Skeletal muscle tissue (tissue), 4 donors: ENCODE results near the gene KRT73. TPM values are rescaled to one million over a fixed set of nuclear protein-coding genes. Genes with fewer than 3 reads are reported as not detected.

ENCODE experiments used
- H3K27ac ChIP-seq: one replicate; pipeline ENCODE4 v1.7.0; 2013; ENCODE audit warnings: mild to moderate bottlenecking, low read depth, low read length, inconsistent platforms
- H3K27me3 ChIP-seq, 3 donors: one replicate each; pipeline ENCODE4 v1.7.0; 2013; ENCODE audit warnings: low read length in 3 of 3; ENCODE audit not compliant: control insufficient read depth in 3 of 3, insufficient read depth in 3 of 3
- H3K36me3 ChIP-seq, 3 donors: one replicate each; pipeline ENCODE4 v1.7.0; 2013; ENCODE audit warnings: low read length in 3 of 3; ENCODE audit not compliant: control insufficient read depth in 3 of 3, insufficient read depth in 3 of 3
- H3K4me1 ChIP-seq, 3 donors: one replicate each; pipeline ENCODE4 v1.7.0; 2013; ENCODE audit warnings: low read length in 3 of 3, mild to moderate bottlenecking in 3 of 3; ENCODE audit not compliant: control insufficient read depth in 3 of 3, insufficient read depth in 3 of 3
- H3K4me3 ChIP-seq, 3 donors: one replicate each; pipeline ENCODE4 v1.7.0; 2013; ENCODE audit warnings: low read length in 3 of 3
- H3K9ac ChIP-seq, 3 donors: one replicate each; pipeline ENCODE4 v1.7.0; 2013; ENCODE audit warnings: low read length in 3 of 3, mild to moderate bottlenecking in 3 of 3, moderate library complexity in 2 of 3, low read depth in 1 of 3
- H3K9me3 ChIP-seq, 3 donors: one replicate each; pipeline ENCODE4 v1.7.0; 2013; ENCODE audit warnings: low read length in 3 of 3; ENCODE audit not compliant: control insufficient read depth in 3 of 3
- total RNA-seq: library from RNA; depleted of rRNA; stranded (reverse); fragments of >200 nt; gene quantifications from one replicate; pipeline ENCODE4 v1.2.3, GENCODE V29; 2014
- donor health status: Osteomylitis.

KRT73 gene
- total RNA-seq, 1 donor from 2014 or later = under 0.01 TPM

DNA sequence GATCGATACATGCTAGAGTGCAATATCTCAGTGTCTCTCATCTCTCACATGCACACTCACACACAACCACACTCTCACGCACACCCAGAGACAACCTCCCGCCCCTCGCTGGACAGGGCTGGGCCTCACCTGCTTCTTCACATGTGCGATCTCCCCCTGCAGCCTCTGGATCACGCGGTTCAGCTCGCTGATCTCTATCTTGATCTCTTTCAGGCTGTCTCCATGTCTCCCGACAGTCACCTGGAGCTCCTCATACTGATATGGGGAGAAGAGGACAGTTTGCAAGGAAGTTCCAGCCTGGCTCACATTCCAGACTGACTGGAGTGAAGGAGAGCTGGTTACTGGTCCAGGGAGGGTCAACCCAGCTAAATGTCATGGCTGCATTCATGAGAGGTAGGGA, 29.2 kb upstream of the KRT73 start:
- no peak overlapping the region for H3K27ac ChIP-seq
- H3K4me3 ChIP-seq = no peak overlapping the region
- peaks cover 0 to 4% (median 3%) of the 10 kb centered on the region in 3 donors for H3K4me1 ChIP-seq
- peaks cover 6 to 16% (median 12%) of the 10 kb centered on the region in 3 donors for H3K27me3 ChIP-seq
- no peak overlapping the region for H3K9ac ChIP-seq
- no peaks in the 10 kb centered on the region for H3K36me3 ChIP-seq
- H3K9me3 ChIP-seq = no peaks in the 10 kb centered on the region

DNA sequence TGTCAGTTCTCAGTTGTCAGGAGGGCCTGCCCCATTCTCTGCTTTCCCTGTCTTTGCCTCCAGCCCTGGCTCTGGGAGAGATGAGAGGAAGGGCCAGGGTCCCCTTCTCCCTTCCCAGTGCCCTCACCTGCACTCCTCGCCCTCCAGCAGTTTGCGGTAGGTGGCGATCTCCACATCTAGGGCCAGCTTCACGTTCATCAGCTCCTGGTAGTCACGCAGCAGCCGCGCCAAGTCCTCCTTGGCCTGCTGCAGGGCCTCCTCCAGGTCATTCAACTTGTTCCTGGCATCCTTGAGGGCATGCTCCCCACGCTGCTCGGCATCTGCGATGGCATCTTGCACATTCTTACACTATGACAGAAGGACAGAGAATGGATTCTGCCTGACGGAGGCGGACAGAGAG, 28.3 kb upstream of the KRT73 start:
- Histone ChIP-seq H3K27ac (no peak overlapping the region), H3K4me1 (peaks cover 0 to 4% (median 3%) of the 10 kb centered on the region in 3 donors), H3K9ac (no peak overlapping the region), H3K4me3 (no peak overlapping the region), H3K9me3 (no peaks in the 10 kb centered on the region), H3K36me3 (no peaks in the 10 kb centered on the region), H3K27me3 (peaks cover 4 to 15% (median 6%) of the 10 kb centered on the region in 3 donors)

DNA sequence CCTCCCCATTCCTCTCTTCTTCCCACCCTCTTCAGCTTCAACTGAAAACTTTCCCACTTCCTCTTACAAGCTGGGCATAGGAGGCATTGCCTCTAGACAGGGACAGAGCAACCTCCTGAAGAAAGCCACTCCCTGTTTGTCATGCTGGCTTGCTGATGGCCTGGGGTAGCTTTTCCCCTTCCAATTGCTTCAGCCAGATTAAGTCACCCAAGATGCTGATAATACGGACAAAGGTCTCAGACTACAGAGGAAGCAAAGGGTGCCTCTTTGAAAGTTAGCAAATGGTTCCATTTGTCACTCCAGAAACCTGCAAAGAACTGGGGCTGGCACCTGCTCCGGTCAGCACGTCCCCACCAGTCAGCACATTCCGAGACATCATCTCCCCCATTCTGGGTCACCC, 27.6 kb upstream of the KRT73 start:
- Histone ChIP-seq H3K9ac (no peak overlapping the region), H3K4me3 (no peak overlapping the region), H3K36me3 (no peaks in the 10 kb centered on the region), H3K9me3 (no peaks in the 10 kb centered on the region), H3K4me1 (peaks cover 0 to 4% (median 3%) of the 10 kb centered on the region in 3 donors), H3K27me3 (peaks cover 5 to 15% (median 6%) of the 10 kb centered on the region in 3 donors), H3K27ac (no peak overlapping the region)

DNA sequence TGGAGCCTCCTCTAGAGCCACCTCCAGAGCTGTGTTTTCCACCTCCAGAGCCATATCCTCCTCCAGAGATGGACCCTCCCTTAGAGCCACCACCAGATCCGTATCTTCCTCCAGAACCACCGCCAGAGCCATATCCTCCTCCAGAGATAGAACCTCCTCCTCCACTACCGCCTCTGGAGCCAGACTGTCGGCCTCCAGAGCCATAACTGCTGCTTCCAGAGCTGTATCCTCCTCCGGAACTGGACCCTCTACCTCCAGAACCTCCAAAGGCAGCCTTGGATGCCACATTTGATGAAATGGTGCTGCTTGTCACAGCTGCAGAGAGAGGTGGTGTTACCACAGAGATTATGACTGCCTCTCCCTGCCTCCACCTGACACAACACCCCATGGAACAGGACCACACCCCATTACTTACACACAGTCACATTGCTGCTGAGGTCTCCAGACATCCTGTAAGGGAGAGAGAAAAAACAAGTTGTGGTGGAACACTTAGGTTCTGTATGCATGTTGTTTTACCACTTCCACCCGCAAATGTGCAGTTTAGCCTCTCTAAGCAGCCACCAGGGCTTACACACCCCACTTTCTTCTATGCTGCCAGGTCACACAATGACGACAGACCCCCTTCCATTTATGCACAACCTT, 26.9 kb upstream of the KRT73 start:
- H3K4me3 ChIP-seq = no peak overlapping the region
- H3K36me3 ChIP-seq = no peaks in the 10 kb centered on the region
- H3K27me3 ChIP-seq = peaks cover 5 to 10% (median 6%) of the 10 kb centered on the region in 3 donors
- no peaks in the 10 kb centered on the region for H3K4me1 ChIP-seq
- H3K27ac ChIP-seq = no peak overlapping the region
- H3K9me3 ChIP-seq = no peaks in the 10 kb centered on the region
- H3K9ac ChIP-seq = no peak overlapping the region

DNA sequence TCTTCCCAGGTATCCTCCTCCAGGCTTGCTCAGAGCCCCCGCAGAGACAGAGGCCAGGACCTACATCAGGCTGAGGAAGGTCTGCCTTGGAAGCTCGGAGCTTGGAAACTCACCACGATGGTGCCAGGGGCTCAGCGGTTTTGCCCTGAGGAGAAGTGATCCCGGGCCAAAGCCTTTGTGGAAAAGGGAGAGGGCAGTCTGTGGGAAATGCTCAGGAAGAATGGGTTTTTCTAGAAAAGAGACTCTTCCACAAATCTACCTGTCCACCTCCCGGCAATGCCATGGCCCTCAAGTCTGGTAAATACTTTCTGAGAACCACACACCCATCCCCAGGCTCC, 25.7 kb upstream of the KRT73 start:
- no peak overlapping the region for H3K4me3 ChIP-seq

GRCh38 chr12:52643233-52644077, 25.1 kb upstream of the KRT73 start:
- H3K27me3 ChIP-seq = peaks cover 6 to 8% (median 8%) of the 10 kb centered on the region in 3 donors
- no peak overlapping the region for H3K4me3 ChIP-seq
- H3K4me1 ChIP-seq = no peaks in the 10 kb centered on the region
- H3K36me3 ChIP-seq = no peaks in the 10 kb centered on the region
- H3K27ac ChIP-seq = no peak overlapping the region
- no peak overlapping the region for H3K9ac ChIP-seq
- H3K9me3 ChIP-seq = no peaks in the 10 kb centered on the region

More for the DNA sequence above, 25.7 kb upstream of the KRT73 start:
- H3K27ac ChIP-seq = no peak overlapping the region
- no peak overlapping the region for H3K9ac ChIP-seq
- no peaks in the 10 kb centered on the region for H3K4me1 ChIP-seq
- no peaks in the 10 kb centered on the region for H3K36me3 ChIP-seq
- H3K9me3 ChIP-seq = no peaks in the 10 kb centered on the region
- peaks cover 6 to 8% (median 8%) of the 10 kb centered on the region in 3 donors for H3K27me3 ChIP-seq

GRCh38 chr12:52641468-52641867, 23.1 kb upstream of the KRT73 start:
- Histone ChIP-seq H3K9me3 (no peaks in the 10 kb centered on the region), H3K4me1 (no peaks in the 10 kb centered on the region), H3K9ac (no peak overlapping the region), H3K36me3 (no peaks in the 10 kb centered on the region), H3K27ac (no peak overlapping the region), H3K27me3 (peaks cover 6 to 11% (median 8%) of the 10 kb centered on the region in 3 donors), H3K4me3 (no peak overlapping the region)

DNA sequence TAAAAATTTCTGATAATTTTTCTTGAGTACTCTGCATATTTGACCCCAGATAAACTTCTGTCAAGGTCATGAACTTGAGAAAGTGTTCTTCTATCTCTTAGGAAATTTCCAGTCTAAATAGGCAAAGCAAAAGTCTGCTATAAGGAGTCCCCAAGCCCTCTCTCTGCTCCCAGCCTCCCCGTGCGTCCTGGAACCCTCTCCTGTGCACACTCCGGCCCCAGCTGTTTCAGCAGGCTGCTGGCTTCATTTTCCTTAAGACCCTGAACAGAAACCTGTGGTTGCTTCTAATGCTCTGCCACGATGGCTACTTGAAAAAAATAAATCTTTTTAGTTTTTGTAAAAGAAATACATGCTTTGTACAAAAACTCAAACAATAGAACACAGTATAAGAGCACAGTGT, 18.9 kb upstream of the KRT73 start:
- H3K27me3 ChIP-seq = peaks cover 0 to 7% (median 5%) of the 10 kb centered on the region in 3 donors
- H3K4me1 ChIP-seq = no peaks in the 10 kb centered on the region
- H3K9ac ChIP-seq = no peak overlapping the region
- no peaks in the 10 kb centered on the region for H3K36me3 ChIP-seq
- no peaks in the 10 kb centered on the region for H3K9me3 ChIP-seq
- no peak overlapping the region for H3K27ac ChIP-seq
- H3K4me3 ChIP-seq = no peak overlapping the region

DNA sequence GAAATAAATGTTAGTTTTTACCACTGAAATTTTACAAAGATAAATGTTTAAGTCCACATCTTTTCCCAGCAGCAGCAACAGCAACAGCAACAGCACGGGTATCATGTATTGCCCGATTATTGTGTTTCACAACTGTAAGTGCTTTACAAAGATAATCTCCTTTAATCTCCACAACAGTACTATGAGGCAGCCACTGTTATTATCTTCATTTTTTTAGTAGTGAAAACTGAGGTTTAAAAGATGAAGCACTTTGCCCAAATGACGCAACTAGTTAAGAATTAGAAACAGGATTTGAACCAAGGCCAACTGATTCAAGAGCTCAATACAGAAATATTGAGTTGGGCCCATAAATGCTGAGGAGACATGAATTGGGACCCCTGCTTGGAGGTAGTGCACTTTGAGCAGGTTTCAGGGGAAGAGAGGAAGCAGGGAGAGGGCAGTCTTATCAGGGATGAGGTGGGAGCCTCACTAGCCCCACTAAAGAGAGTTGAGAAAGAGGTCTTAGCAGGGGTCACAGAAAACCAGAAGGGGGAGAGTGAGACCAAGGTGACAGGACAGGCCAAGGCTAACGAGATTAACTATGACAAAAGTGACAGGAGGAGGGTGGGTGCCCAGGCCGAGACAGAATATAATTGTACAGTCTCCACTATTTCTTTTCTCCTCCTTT, 18.4 kb upstream of the KRT73 start:
- Histone ChIP-seq H3K36me3 (no peaks in the 10 kb centered on the region), H3K9ac (no peak overlapping the region), H3K4me3 (no peak overlapping the region), H3K4me1 (no peaks in the 10 kb centered on the region), H3K27ac (no peak overlapping the region), H3K9me3 (no peaks in the 10 kb centered on the region), H3K27me3 (peaks cover 0 to 7% (median 5%) of the 10 kb centered on the region in 3 donors)

DNA sequence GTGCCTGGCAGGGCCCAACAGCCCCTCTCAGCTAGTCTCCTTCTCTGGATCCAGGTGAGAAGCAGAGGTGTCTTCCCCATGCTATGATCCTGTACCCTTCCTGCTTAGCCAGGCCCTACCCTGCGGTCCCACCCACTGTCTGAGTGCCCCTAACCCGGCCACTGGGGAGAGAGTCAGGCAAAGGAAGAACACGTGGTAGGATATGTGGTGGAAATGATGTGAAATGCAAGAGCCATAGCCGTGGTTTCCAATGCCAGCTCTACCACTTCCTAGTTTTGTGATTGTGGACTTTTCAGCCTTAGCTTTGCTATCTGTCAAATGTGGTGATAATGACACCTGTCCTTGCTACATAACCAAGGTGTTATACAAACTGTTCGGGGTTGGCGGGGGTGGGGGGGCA, 17.8 kb upstream of the KRT73 start:
- Histone ChIP-seq H3K4me1 (no peaks in the 10 kb centered on the region), H3K36me3 (no peaks in the 10 kb centered on the region), H3K9ac (no peak overlapping the region), H3K9me3 (no peaks in the 10 kb centered on the region), H3K27ac (no peak overlapping the region), H3K4me3 (no peak overlapping the region), H3K27me3 (peaks cover 0 to 11% (median 5%) of the 10 kb centered on the region in 3 donors)
